Lower lobe of right lung (tissue), 2 donors: ENCODE data around the gene PARN. TPM values are rescaled to one million over a fixed set of nuclear protein-coding genes. Genes with fewer than 3 reads are reported as not detected.

Experiments
- ATAC-seq, 2 donors: fragments of 200-7000 bp; cut with Tn5 transposase; one replicate each; pipeline ENCODE4 v1.9.1; 2020 to 2022; ENCODE audit warnings: mild to moderate bottlenecking in 2 of 2, moderate library complexity in 2 of 2
- DNase-seq: peaks from one replicate; pipeline ENCODE4 v3.0.0-alpha.2; 2020
- H3K27ac ChIP-seq: fragments of 200-600 bp; one replicate; pipeline ENCODE4 v1.8.0; 2022
- H3K27me3 ChIP-seq: fragments of 200-600 bp; one replicate; pipeline ENCODE4 v1.8.0; 2022; ENCODE audit warnings: low read depth
- H3K36me3 ChIP-seq: fragments of 200-600 bp; one replicate; pipeline ENCODE4 v1.8.0; 2022; ENCODE audit warnings: mild to moderate bottlenecking
- H3K4me1 ChIP-seq: fragments of 200-600 bp; one replicate; pipeline ENCODE4 v1.8.0; 2022
- H3K4me3 ChIP-seq: fragments of 200-600 bp; one replicate; pipeline ENCODE4 v1.8.0; 2022; ENCODE audit warnings: mild to moderate bottlenecking
- H3K9me3 ChIP-seq: fragments of 200-600 bp; one replicate; pipeline ENCODE4 v1.8.0; 2022
- intact Hi-C: fragments of 100-400 bp; cut with DNase I; formaldehyde crosslinking; loops from one replicate; pipeline ENCODE4 v1.11.0; 2022
- total RNA-seq: library from RNA; stranded (reverse); fragmentation: NEBNext Ultra II Directional; extraction: Animal tissue kit (Norgen Biotek cat#: 25700); gene quantifications from one replicate; pipeline ENCODE4 v1.2.1, GENCODE V29; 2021
- TF ChIP-seq, protein P1 (sequence below): fragments of 200-600 bp; IDR thresholded peaks from one replicate; pipeline ENCODE4 v1.8.0; 2022; ENCODE audit warnings: antibody characterized with exemption, mild to moderate bottlenecking
- donor health status: DM: no; HTN: yes; CAD: no; lungs with severe emphysema.

The PARN gene
- total RNA-seq, 1 donor from 2014 or later: 35.7 TPM

GRCh38 chr16:14523632-14524031 lies 106.4 kb downstream of the PARN start:
- ATAC-seq: no peak
- intact Hi-C loops: loop anchor here (10.0 kb wide), 1 partner anchor 219 kb away; no protein-coding TSS in a partner anchor

DNA sequence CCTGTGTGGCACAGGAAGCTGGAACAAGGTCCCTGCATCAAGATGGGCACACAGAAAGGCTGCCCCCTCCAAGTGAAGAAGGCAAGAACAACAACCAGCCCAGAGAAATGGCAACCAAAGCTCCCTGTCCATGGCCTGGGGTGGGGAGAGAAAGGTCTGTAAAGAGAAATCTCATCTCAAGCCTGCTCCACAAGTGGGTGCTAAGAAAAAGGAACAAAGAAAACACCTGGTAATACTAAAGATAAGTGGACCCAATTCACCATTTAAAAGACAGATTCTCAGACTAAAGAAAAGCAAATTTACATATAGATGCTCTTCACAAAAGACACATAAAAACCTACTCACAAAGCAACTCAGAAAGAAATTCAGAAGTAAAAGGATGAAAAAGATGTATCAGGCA lies 107.4 kb downstream of the PARN start:
- DNase-seq: no peak
- Histone ChIP-seq H3K4me3 (no peak overlapping the region), H3K27me3 (no peaks in the 10 kb centered on the region), H3K36me3 (no peaks in the 10 kb centered on the region), H3K27ac (no peak overlapping the region), H3K4me1 (peaks cover 12% of the 10 kb centered on the region), H3K9me3 (no peaks in the 10 kb centered on the region)
- intact Hi-C loops: loop anchor here (10.0 kb wide), 1 partner anchor 218 kb away; no protein-coding TSS in a partner anchor
- TF ChIP-seq, protein P1, sequence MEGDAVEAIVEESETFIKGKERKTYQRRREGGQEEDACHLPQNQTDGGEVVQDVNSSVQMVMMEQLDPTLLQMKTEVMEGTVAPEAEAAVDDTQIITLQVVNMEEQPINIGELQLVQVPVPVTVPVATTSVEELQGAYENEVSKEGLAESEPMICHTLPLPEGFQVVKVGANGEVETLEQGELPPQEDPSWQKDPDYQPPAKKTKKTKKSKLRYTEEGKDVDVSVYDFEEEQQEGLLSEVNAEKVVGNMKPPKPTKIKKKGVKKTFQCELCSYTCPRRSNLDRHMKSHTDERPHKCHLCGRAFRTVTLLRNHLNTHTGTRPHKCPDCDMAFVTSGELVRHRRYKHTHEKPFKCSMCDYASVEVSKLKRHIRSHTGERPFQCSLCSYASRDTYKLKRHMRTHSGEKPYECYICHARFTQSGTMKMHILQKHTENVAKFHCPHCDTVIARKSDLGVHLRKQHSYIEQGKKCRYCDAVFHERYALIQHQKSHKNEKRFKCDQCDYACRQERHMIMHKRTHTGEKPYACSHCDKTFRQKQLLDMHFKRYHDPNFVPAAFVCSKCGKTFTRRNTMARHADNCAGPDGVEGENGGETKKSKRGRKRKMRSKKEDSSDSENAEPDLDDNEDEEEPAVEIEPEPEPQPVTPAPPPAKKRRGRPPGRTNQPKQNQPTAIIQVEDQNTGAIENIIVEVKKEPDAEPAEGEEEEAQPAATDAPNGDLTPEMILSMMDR: no peak
- no peak for ATAC-seq

More at GRCh38 chr16:14523632-14524031, 106.4 kb downstream of the PARN start:
- Histone ChIP-seq H3K27me3 (no peaks in the 10 kb centered on the region), H3K27ac (no peak overlapping the region), H3K4me1 (peaks cover 20% of the 10 kb centered on the region), H3K4me3 (no peak overlapping the region), H3K9me3 (no peaks in the 10 kb centered on the region), H3K36me3 (no peaks in the 10 kb centered on the region)
- TF ChIP-seq, protein P1: no peak
- DNase-seq: no peak

GRCh38 chr16:14520753-14521152 lies 109.3 kb downstream of the PARN start:
- no peak for ATAC-seq
- H3K9me3 ChIP-seq: no peaks in the 10 kb centered on the region
- no peaks in the 10 kb centered on the region for H3K27me3 ChIP-seq
- no peak overlapping the region for H3K27ac ChIP-seq
- no peak overlapping the region for H3K4me3 ChIP-seq
- no peaks in the 10 kb centered on the region for H3K4me1 ChIP-seq
- H3K36me3 ChIP-seq: no peaks in the 10 kb centered on the region
- TF ChIP-seq, protein P1: no peak
- intact Hi-C loops: loop anchor here (10.0 kb wide), 1 partner anchor 216 kb away; no protein-coding TSS in a partner anchor
- no peak for DNase-seq

- DNase-seq: no peak
- TF ChIP-seq, protein P1: no peak
- ATAC-seq: no peak
- no peaks in the 10 kb centered on the region for H3K27me3 ChIP-seq
- peaks cover 4% of the 10 kb centered on the region for H3K4me1 ChIP-seq
- no peak overlapping the region for H3K27ac ChIP-seq
- H3K36me3 ChIP-seq: no peaks in the 10 kb centered on the region
- intact Hi-C loops: no loop called here
- no peak overlapping the region for H3K4me3 ChIP-seq
- no peaks in the 10 kb centered on the region for H3K9me3 ChIP-seq
These were observed 115.1 kb downstream of the PARN start for GRCh38 chr16:14514967-14515366.

GRCh38 chr16:14513389-14514107 lies 116.5 kb downstream of the PARN start:
- ATAC-seq (no peak), DNase-seq (no peak)
- no peak overlapping the region for H3K27ac ChIP-seq
- no peaks in the 10 kb centered on the region for H3K9me3 ChIP-seq
- no peaks in the 10 kb centered on the region for H3K27me3 ChIP-seq
- H3K4me3 ChIP-seq: no peak overlapping the region
- no peaks in the 10 kb centered on the region for H3K36me3 ChIP-seq
- intact Hi-C loops: no loop called here
- TF ChIP-seq, protein P1: no peak
- peaks cover 9% of the 10 kb centered on the region for H3K4me1 ChIP-seq
